GM12872 (cell line): Measurements from ENCODE around the gene FAM20C.

Source experiments
- CTCF ChIP-seq: IDR thresholded peaks from 3 replicates; pipeline ENCODE4 v1.5.1; 2011; ENCODE audit warnings: low read depth, mild to moderate bottlenecking, low read length, moderate library complexity; ENCODE audit not compliant: insufficient read depth

FAM20C gene

DNA sequence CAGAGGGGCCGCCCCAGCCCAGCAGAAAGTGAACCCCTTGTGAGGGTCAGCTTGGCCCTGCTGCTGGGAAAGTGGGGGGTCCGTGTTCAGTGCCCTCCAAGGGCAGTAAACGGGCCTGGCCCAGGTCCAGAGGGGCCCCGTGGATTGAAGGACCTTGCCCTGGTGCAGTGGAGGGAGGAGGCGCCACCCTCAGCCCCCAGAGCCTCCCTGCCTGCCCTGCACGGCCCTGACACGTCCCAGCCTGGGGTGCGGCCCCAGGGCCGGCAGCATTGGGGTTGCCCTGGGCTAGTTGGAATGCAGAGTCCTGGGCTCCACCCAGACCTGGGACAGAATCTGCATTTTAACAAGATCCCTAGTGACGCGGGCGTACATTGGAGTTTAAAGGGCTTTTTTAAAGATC, 54.8 kb downstream of the FAM20C start:
- TF ChIP-seq CTCF, result no peak

DNA sequence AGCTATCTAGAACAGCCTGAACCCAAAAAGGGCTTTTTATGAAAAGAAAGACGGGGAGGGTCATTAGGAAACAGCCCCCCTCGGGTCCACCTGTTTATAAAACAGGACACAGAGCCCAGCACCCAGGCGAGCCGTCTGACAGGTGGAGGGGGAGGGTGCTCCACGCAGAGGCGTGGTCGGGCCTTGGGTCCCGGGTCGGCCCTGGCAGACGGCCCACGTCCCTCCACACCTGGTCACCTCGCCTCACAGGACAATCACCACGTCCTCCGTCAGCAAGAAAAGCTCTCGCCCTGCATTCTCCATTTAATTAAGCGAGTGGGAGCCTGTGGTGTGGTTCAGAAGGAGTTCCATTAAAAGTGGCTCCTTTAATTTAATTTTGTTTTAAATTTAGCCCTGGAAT, 55.3 kb downstream of the FAM20C start:
- no peak for TF ChIP-seq CTCF

GRCh38 chr7:248732-249435, 56.5 kb downstream of the FAM20C start:
- TF ChIP-seq CTCF, result no peak

DNA sequence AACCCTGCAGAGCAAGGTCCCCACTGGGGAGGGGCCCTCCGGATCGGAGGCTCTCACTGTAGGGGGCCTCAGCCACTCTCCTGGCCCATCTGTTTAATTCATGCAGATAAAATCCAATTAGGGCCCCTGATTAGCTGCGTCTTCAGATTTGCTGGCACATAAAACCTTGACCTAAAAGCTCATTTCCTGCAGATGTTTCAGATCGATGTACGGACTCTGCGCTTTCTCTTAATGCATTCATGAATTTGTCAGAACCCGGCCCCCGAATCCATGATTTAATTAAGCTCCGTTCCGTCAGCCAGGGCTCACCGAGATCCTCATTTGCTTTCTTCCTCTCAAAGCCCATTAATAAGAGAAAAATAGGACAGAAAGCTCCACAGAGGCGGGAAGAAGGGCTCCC, 57.6 kb downstream of the FAM20C start:
- TF ChIP-seq CTCF, result no peak

GRCh38 chr7:250523-250922, 58.2 kb downstream of the FAM20C start:
- no peak for TF ChIP-seq CTCF

DNA sequence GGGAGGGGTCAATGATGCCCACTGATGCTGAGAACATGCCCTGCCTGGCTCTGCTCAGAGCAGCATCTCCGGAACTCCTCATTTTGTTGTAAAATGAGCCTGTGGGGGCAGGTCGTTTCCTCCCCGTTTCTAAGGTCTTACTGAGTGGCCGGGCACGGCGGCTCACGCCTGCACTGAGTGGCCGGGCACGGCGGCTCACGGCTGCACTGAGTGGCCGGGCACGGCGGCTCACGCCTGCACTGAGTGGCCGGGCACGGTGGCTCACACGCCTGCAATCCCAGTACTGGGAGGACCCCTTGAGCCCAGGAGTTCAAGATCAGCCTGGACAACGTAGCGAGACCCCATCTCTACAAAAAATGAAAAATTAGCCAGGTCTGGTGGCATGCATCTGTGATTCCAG, 58.6 kb downstream of the FAM20C start:
- TF ChIP-seq CTCF, result no peak

- TF ChIP-seq CTCF, result no peak
Measured at GRCh38 chr7:251446-252175, 59.2 kb downstream of the FAM20C start.
